ENCODE measurements around the gene PEAK1.
"Not testable (repeated sequence)": the region's sequence is repeated elsewhere in the genome, so short reads cannot be mapped to it uniquely, and the experiment has no call there.

PEAK1 gene

DNA sequence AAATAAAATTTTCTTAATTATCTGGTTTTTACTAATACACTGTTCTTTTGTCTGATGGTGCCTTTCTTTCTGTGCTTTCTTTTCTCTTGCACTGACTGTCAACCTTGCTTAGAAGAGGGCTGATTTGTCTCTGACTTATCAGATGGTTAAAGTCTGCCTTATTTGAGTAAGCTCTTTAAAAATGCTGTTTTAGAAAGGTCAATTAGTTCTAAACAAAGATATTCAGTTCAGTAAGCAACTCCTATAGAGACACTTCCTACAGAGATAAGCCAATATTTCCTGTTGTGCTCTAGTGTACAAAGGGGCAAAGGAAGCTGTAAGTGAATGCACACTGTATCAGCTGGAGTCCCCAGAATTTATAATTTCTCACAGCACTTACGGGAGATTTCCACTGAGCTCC lies 195.6 kb downstream of the PEAK1 start:
- DNase-seq: no peak

DNA sequence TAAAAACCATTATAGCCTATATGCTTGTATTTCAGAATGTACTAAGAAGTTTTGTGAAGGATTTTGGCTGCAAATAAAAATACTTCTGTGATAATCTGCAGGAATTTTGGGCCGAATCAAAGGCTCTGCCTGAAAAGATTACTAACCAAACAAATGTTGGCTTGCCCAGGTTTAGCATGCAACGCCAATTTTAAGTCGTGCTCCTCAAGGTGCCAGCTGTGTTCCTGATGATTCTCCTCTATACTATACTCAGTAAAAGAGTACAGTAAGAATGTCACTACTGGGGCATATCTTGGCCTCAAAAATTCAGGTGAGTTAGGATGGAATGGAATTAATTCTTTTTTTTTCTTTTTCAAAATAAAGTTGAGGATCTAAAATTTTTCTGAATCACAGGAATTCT lies 198.2 kb downstream of the PEAK1 start:
- no peak for DNase-seq

DNA sequence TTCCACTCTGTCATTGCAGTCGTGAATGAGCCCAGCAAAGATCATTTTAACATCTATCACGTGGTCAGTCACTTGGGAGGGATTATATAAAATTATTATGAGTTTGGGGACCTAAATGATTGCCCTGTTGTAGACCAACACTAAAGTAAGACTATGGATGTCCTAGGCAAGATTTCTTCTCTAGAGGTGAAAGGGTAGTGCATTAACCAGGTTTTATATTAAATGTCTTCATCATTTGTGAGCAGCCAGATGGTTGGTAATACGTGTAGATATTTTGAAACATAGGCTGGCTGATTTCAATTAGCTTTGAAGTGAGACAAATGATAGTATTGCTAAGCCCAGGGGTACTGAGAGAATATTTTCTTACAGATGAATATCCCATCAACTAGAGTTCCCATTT lies 198.7 kb downstream of the PEAK1 start:
- no peak for DNase-seq

DNA sequence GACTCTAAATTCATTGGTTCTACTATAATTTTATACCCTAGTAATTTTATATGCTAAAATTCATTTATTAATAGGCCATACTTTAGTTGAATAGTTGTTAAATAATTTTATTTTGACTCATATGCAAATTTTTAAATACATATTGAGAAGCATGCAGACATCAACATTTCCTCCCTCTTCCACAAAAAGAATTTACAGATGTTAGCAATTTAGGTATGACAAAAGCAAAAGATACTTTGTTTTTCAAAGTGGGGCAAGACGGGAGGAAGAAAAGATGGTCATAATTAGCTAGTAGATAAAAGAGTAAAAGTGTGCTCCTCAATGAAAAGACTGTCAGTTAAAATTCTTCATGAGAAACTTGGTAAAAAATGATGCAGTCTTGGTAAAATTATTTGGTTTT lies 200.1 kb downstream of the PEAK1 start:
- no peak for DNase-seq

DNA sequence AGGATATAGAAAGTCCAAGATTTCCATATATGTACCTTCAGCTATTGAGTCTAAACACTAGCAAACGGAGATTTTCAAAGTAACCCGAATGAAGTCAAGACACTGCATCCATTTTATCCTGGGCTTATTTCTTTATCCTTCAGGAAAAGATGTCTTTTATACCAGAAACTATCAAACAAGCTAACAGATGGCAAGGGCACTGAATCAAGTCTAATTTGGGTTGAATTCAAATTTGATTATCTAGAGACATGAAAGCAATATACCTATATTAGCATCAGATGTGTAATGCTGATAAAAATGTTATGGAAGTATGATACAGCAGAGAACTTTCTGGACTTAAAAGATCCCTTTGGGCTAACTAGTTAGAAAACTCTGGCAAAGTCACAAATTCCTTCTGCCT lies 210.7 kb downstream of the PEAK1 start:
- DNase-seq: no peak

DNA sequence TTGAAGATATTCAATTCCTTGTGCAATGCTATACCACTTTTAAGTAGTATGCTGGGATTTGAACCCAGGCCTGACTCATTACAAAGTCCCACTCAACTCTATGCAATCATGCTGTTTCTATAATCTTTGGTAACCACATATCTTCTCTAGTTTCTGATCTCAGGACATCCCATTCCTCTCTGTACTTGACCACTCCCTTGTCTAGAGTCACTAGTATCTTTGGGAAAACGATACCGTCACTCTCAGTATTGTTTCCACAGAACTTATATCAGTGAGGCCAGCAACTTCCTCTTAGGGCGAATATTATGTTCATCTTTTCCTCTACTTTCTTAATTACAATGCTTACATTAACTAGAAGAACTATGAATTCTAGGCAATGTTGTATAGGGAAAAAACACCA lies 211.7 kb downstream of the PEAK1 start:
- no peak for DNase-seq

DNA sequence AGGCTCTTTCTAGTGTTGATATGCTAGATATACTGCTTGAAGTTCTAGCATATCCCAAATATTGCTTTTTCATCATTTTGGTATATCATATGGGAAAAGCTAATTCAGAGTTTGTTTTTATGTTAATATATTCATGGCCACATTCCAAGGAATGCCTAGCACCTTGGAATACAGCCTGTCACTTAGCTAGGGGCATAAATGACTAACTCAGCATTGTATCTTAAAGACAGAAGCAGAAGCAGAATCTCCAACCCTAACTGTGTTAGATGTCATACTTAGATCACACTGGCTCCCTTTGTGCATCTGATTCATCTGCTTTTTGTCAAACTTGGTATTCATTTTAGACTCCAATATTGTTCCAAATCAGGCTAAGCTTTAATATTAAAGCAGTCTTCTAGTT lies 218.2 kb downstream of the PEAK1 start:
- no peak for DNase-seq

DNA sequence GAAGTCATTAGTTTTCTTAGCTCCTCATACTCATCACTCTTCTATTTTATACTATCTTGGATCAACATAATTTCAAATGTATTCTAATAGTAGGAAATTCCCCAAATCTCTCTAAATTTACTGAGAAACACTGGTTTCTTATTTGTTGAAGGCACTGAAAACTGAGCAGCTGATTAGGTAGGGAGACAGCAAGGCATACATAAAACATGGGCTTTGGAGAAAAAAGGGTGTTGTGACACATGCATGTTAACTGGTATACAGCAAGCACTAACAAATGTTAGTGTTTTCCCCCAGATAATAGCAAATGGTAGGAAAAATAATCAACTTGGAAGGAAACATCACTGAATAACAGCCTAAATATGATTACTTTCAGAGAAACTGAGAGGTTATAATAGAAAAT lies 223.5 kb downstream of the PEAK1 start:
- no peak for DNase-seq

DNA sequence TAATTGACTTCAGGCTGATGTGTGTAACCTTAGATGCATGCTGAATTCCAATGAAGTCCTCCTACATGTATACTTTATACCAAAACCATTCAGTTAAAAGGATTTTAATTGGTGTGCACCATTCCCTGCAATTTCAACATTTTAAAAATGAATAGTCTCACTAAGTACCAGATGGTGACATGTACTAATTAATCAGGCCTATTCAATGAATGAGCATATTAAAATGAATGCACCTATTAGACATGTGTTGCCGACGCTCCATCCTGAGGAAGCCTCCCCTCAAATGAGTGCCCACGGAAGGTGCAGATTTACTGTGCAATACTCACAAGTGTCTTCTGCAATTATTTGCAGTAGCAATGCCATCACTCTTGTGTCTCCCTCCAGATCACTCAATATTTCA lies 224.3 kb downstream of the PEAK1 start:
- DNase-seq: no peak

DNA sequence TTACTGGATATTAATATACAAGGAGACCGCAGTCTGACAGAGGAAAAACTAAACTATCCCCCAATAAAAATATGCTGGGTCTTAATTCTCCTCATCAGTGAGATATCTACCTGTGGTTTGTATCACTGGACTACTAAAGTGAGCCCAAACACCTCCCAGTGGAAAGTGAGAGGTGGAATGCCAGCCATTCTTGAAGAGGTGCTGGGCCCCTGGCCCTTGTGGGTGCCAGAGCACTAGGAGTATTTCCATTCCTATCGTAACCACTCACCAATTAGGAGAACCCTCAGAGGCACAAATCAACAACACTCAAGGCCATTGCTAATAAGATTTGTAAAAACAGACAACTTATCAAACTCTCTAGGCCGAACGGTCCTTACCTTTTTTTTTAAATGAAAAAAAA lies 227.5 kb downstream of the PEAK1 start:
- no peak for DNase-seq

DNA sequence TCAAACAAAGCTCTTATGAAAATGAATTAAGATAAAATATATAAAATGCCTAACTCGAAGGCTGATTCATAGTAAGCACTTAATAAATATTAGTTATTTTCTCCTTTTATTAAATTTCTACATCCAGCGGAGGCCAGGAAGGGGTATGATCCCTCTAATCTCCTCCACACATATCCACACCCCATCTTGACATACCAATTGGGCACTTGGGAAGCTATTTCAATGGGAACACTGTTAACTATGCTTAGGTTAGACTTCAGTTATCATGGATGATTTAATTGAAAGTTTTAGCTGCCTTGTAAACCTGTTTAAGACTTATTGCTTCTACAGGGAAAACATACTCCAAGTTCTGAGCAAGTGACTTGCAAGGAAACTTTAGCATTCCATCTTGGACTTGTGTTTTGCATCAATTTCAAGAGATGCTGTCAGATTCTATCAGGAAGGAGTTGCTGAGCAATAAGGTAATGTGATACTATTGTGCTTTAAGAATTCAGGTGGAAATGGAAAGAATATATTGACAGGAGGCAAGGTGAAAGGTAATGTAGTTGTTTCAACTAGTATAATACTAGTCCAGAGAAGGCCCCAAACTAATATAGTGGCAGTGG lies 228.6 kb downstream of the PEAK1 start:
- DNase-seq: no peak

DNA sequence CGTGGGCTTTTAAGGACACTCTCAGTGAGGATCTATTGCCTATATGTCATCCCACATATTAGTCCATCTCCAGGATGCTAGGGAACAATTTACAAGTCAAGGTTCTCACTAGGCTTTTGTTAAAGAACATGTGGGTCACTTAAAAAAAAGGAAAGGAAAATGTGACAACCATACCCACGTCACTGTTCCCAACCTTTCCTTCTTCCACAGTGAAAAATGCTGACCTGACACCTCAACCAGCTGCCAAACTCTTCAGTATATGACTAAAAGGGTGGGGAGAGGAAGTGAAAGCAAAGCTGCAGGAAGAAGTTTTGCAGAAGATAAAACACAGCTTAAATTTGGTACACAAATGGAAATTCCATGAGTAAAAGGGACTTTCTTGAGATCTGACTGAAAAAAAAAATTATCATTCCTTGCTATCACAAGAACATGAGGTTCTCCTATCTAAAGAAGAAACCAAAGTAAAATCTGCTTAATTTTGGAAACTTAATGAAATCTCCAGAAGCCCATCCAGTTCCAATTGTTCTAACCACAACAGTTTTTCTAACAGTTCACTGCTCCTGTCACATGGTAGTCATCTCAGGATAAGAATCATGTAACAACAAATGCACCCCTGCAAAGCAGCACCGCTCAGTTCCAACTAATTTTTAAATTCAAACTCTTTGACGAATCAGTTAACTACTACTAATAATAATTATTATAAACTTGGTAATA lies 232.0 kb downstream of the PEAK1 start:
- no peak for DNase-seq

DNA sequence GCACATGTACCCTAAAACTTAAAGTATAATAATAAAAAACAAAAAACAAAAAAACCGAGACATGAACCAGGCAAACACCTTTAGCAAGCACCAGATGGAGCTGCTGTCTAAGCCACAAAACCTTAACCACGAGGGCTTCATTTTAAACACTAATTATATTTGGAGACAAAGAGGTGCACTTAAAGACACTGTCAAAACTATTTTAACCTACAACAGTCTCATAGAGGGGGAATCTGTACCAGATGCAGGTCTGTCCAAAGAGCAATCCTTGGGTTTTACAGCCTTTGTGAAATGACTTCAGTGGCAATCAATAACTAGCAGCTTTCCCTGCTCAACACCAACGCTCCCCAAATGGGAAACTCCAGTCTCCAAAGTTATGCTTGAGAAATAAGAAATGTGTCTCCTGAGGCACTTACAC lies 233.3 kb downstream of the PEAK1 start:
- DNase-seq: no peak

DNA sequence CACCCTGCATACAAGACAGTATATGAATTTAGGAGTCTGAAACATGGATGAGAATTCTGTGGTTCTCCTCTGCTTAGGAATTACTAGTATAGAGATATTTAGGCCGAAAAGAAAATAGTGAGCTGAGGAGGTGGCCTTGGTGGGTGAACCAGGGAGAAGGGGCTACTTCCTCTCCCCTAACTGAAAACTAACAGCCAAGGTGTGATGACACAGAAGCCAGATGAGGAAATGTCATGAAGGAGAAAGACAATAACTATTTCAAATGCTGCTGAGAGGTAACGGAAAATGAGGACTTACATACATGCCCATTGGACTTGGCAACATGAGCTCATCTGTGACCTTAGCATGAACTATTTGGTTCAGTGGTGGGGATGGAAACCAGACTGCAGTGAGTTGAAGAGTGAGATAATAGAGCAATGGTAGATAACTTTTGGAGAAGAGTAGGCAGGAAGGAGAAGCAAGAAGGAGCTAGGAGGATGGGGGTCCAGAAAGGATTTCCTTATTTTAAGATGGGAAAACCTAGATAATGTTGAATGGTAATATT lies 234.6 kb downstream of the PEAK1 start:
- no peak for DNase-seq

DNA sequence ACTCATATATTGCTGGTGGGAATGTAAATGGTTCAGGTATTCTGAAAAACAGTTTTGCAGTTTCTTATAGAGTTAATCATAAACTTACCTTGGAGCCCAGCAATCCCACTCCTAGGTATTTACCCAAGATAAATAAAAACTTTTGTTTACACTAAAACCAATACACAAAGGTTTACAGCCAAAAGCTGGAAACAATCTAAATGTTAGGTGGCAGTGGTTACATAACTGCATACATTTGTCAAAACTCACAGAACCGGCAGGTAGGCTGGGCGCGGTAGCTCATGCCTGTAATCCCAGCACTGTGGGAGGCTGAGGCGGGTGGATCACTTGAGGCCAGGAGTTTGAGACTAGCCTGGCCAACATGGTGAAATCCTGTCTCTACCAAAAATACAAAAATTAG lies 235.6 kb downstream of the PEAK1 start:
- DNase-seq: not testable (repeated sequence)

DNA sequence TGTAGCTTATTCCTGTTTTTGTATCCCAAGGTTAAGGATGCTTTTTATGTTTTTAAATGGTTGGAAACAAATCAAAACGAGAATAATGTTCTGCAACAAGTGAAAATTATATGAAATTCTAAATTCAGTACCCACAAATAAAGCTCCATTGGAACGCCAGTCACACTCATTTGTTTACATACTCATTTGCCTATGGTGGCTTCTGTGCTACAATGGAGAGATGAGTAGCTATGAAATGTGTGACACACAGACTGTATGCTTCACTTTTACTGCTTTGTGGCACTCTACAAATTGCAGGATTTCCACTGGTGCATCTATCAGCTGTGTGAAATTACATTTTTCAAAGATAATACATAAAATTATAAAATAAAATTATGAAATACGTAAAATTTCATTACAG lies 236.8 kb downstream of the PEAK1 start:
- no peak for DNase-seq

DNA sequence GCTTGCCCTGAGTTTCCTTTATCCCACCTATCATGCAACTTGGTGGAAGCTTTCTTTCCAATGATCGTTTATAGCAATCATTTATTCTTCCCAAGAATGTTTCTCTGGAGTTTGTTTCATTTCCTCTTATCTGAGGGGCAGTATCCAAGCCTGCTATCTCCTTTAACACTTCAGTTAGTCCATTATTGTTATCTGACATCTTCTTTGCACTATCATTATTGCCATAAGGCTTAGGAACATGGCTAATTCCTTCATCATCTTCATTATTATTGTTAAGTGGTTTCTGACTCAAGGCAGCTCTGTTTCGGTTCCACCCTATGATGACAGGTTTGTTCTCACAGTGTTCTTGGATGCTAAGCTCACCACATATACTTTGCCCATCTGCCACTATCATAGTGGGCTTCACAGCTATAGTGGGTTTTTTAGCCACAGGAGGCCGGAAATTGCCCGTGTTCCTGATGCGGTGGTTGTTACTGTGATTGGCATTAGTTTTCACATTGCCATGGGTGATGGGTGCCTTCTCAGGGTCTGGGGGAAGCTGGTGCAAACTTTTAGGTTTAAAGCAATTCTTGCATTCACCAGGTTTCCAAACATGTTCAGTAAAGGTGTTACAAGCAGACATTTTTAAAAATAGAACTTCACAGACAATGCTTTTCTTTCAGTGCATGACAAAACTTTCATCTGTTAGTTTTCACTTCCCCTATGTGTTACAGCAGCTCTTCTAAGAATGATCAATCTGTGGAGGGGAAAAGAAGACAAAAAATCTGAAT lies 238.4 kb downstream of the PEAK1 start:
- DNase-seq: no peak

DNA sequence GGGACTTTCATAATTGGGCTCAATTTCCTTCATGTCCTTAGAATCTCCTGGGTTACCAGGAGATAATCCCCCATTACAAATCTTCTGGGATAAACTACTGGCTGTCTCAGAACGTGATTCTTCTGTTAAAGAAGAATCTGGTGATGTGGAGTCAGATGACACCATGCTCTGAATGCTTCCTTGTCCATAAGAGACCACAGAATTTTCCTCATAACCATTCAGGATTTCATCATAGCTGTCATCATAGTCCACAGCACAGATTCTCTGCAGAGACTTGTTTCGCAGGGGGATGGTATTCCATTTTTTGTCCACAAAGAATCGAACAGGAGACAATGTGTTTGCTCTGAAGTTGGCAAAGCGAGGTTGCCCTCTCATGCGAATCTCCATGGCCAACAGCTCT lies 239.1 kb downstream of the PEAK1 start:
- DNase-seq: no peak

DNA sequence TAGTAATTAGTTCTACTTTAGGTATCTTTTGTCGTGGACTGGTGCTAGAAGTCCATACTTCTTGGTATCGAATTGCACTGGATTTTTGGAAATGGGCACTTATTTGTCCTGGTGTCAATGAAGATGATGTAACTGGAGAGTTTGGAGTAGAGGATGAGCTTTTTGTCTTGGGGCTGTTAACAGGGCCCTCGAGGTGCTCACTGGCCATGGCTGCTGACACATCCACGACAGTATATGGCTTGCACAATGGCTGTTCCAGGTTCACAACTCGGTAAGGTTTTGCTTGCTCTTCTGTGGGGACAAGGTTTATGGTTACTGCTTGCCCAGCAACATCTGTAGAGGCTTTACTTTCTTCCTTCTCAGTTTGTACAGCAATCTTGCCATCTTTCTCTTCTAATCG lies 239.6 kb downstream of the PEAK1 start:
- DNase-seq: no peak

DNA sequence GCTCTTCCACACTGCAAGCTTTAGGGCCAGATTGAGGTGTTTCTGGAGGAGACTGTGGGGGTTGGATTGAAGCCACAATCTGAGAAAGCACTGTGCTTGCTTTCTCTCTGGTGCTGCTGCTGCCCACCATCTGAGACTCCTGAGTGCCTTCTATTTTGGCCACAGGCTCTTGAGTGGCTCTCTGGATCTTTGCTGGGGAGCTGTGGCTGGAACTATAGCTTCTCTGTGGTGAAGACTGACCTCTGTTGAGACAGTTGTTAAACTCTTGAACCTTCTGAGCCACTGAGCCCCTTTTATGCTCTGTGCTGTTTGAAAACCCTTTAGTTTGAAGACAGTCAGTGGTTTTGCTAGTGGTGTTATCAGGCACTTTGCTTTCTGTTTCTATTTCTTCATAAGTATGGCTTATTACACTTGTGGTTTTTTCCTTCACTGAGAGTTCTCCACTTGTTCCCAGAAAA lies 240.3 kb downstream of the PEAK1 start:
- no peak for DNase-seq

DNA sequence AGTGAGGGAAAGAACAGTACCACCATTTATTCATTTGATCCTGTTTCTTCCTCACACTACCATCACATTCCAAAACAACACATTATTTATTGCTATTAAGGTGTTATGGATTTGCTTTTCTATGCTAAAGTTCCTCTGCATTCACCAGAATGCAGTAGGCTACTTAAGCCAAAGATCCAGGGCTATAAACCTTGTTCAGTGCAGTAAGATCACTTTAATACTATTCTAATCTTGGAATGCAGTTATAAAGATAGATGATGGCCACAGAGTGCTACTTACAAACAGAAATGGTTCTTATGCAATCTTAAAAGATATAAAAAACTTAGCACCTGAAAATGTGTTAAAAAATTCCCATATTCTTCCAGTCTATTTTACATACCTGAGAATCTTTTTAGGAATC lies 241.5 kb downstream of the PEAK1 start:
- no peak for DNase-seq

DNA sequence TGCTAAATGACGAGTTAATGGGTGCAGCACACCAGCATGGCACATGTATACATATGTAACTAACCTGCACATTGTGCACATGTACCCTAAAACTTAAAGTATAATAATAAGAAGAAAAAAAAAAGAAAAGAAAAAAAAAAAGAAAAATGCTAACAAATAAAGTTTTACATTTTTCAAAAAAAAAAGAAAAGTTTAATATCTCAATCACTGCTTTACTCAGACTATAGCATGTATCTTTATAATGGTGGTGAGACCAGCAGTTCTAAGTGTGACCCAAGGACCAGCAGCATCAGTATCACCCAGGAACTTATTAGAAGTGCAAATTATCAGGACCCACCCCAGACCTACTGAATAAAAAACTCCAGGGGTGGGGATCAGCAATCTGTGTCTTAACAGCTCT lies 243.8 kb downstream of the PEAK1 start:
- DNase-seq: not testable (repeated sequence)

DNA sequence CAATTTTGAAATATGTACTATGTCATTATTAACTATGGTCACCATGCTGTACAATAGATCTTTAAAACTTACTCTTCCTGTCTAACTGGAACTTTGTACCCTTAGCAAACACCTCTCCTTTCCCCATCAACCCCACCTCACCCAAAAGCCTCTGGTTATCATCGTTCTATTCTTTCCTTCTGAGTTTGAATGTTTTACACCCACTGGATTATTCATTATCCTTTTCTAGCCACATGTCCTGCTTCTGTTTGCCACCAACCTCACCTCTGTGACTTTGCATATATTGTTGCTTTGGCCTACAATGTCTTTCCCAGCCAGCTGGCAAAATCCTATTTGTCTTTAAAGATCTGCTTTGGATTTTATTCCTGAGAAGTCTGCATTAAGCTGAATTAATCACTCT lies 246.4 kb downstream of the PEAK1 start:
- DNase-seq: no peak

Data from activated CD4-positive, alpha-beta T cell treated with anti-CD3 and anti-CD28 coated beads, Interleukin-2, amount 50 U/mL, for 1 hour (primary cell).